HG03571 (cell line): ENCODE results near the gene DPH6.

Experiments used
- ATAC-seq: cut with Tn5 transposase; IDR thresholded peaks from one replicate; pipeline ENCODE4 v1.9.1; 2021; ENCODE audit not compliant: unreplicated experiment

DPH6 gene

GRCh38 chr15:35487417-35487816 is 58.5 kb downstream of the DPH6 start:
- no peak for ATAC-seq

DNA sequence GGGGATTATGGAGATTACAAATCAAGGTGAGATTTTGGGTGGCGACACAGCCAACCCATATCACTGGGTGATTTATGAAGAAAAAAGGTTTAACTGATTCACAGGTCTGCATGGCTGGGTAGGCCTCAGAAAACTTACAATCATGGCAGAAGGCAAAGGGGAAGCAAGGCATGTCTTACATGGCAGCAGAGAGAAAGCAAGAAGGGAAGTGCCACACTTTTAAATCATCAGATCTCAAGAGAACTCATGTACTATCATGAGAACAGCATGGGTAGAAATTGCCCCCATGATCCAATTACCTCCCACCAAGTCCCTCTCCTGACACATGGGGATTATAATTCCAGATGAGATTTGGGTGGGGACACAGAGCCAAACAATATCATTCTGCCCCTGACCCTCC is 59.7 kb downstream of the DPH6 start:
- no peak for ATAC-seq

GRCh38 chr15:35485411-35485810 is 60.6 kb downstream of the DPH6 start:
- no peak for ATAC-seq

DNA sequence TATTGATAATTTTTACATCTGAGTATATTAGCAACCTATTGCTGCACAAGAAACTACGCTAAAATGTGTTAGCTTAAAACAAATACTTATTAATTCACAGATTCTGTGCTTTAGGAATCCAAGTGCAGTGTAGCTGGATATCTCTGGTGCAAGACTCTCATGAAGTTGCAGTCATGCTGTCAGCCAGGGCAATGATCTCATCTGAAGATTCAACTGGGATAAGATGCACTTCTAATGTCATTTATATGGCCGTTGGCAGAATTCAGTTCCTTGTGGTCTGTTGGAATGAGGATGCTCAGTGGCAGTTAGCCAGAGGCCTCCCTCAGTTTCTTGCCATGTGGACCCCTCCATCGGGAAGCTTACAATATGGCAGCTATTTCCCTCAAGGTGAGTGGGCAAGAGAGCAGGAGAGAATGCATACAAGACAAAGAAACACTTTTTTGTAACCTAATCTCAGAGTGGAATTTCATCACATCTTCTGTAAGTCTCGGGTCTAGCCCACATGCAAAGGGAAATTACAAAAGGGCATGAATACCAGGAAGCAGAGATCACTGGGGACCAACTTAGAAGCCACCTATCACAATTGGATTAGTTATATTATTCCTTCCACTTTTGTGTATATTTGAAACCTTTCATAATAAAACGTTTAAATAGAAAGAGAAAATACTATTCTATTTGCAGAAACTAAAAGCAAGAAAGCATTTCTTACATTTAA is 61.6 kb downstream of the DPH6 start:
- no peak for ATAC-seq

DNA sequence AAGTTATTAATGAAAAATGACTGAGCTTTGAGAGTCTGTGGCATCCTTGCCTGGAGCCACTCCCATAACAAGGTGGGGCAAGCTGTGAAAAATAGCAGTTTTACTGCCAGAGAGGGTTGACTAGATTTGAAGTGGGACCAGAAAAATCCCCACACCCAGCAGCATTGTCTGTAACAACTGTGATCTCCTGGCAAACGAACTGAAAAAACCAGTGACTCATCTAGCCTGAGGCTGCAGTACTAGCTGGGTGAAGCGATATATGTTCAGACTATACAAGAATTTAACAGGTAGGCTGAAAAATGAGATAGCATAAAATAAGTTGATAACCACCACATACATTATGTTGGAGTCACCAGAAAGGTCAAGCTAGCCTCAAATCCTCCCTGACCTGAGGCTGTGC is 64.0 kb downstream of the DPH6 start:
- no peak for ATAC-seq

DNA sequence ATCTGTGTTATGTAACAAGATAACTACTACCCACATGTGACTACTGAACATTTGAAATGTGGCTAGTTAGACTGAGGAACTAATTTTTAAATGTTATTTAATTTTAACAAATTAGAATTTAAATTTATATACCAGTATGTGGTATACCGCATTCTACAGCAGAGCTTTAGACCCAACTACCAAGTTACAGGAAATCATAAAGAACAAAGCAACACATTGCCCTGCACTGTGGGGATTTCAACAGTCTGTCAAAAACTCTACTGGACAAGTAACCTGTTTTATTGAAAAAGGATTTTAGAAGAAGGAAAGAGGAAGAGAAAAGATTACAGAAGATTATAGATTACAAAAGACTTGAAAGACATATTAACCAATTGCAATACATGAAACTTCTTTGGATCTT is 64.9 kb downstream of the DPH6 start:
- no peak for ATAC-seq

- ATAC-seq, result no peak
These were observed 66.5 kb downstream of the DPH6 start for GRCh38 chr15:35479423-35479822.

- no peak for ATAC-seq
These were observed 68.4 kb downstream of the DPH6 start for GRCh38 chr15:35477312-35478262.

DNA sequence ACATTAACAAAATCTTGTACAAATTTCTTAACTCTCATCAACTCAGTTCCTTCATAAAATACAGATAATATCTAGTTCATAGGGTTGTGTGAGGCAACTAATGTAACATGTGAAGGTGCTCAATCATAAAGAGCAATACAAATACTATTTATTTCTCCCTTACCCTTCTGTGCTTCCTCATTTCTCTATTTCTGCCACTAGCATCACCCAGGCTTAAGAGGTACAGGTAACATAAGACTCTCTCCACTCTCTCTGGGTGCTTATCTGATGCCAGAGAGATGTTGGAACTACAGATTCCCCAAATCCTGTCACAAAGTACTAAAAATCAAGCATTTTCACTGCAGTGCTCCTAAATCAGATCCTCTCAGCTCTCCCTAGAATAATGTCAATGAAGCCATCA is 74.9 kb downstream of the DPH6 start:
- no peak for ATAC-seq

DNA sequence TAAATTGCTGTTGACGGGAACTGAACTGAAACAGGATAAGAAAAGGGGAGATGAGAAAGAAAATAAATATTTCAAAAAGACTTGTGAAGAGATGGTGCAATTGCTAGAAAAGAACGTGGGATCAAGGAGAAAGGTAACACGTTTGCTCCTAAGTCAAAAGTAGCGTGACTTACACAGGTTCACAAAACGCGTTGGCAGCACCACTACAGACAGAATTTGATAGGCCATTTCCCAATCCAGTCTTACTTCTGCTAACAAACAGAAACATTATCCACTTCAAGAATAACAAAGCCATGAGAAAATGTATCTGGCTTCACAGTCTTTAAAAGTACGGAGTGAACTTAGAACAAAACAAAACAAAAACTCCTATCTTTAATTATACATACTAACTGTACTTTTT is 75.5 kb downstream of the DPH6 start:
- no peak for ATAC-seq

DNA sequence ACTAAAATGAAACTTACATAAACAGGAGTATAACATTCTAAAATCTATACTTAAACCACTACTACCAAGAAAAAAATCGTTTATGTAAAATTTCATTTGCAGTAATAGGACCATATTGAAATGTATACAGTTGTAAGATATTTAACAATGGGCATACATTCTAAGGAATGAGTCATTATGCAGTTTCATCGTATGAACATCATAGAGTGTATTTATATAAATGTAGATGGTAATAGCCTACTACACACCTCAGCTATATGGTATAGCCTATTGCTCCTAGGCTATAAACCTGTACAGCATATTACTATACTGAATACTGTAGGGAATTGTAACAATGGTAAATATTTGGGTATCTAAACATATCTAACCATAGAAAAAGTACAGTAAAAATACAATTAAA is 79.5 kb downstream of the DPH6 start:
- no peak for ATAC-seq

- no peak for ATAC-seq
These were observed 80.2 kb downstream of the DPH6 start for GRCh38 chr15:35465783-35466182.

- ATAC-seq, result no peak
These were observed 85.3 kb downstream of the DPH6 start for GRCh38 chr15:35460616-35461015.

DNA sequence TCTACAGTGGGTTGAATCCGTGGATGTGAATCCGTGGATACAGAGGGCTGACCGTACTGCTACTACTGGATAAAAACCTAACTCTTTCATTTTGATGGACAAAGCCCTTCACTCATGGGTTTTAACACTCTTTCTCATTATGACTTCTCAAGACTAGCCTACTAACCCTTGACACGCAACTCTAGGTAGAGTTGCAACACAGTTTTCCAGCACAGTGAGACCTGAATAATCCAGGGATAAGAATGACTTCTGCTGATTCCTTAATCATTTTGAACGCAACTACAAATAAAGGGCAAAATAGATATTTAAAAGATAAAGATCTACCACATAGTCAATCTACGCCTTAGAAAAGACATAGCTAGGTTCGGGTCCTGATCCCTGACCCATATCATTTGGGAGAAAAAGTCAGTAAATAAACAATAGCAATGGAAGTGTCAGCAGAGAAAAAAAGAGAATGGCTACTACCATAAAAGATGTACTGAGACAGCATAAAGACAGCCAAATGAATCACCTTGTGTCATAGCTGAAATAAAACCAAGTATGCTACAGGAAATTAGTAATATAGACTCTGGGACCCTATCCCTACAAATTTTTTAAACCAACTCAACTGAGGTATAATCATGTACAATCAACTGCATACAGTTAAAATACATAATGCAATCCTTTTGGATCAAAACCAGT is 87.6 kb downstream of the DPH6 start:
- ATAC-seq, result no peak

- no peak for ATAC-seq
These were observed 90.8 kb downstream of the DPH6 start for GRCh38 chr15:35455201-35455600.

- no peak for ATAC-seq
These were observed 95.5 kb downstream of the DPH6 start for GRCh38 chr15:35450492-35450891.

DNA sequence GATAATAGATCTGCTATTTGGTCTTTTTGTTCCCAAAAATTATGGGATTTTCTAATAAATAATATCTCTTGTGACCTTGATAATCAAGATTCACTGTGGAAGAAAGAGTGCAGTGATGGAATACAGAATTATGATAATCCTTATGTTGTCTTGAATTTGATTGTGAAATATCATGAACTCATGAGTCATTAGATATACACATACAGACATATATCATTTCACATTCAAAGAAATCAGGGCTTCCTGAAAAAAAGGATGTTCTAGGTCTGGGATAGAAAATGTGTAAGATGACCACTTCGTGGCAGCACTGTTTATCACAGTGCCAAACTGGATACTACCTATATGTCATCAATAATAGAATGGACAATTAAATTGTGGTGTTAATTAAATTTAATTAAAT is 97.7 kb downstream of the DPH6 start:
- no peak for ATAC-seq

DNA sequence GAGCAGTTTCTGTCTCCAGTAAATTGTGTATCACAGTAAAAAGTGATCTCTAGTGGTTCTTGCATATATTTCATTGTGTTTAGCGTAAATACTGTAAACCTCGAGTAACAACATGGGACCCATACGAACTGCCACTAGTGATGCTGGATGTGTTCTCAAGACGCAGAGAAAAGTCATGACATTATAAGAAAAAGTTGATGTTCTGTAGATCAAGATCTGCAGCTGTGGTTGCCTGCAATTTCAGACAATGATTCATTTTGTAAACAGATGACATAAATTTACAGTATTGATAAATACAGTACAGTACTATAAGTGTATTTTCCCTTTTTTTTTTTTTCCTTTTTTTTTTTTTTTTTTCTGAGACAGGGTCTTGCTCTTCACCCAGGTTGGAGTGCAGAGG is 100.1 kb downstream of the DPH6 start:
- ATAC-seq, result no peak

- no peak for ATAC-seq
These were observed 101.3 kb downstream of the DPH6 start for GRCh38 chr15:35444557-35445204.

DNA sequence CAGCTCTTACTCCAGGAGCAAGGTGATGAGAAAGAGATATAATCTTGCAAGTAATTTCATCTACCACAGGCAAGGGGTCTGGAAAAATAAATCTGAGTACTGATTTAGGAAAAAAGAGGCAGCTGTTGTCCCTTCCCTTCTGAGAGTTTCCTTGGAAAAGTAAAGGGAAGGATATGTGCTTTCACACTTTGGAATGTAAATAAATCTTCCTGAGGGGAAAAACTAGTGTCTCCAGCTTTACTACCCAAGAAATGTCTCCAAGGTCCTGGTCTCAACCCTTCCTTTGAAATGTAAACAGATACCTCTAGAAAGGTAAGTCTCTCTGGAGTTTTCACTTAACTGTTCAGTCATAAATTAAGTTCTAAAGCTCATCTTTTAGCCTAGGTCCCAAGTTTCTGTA is 102.6 kb downstream of the DPH6 start:
- ATAC-seq, result no peak

DNA sequence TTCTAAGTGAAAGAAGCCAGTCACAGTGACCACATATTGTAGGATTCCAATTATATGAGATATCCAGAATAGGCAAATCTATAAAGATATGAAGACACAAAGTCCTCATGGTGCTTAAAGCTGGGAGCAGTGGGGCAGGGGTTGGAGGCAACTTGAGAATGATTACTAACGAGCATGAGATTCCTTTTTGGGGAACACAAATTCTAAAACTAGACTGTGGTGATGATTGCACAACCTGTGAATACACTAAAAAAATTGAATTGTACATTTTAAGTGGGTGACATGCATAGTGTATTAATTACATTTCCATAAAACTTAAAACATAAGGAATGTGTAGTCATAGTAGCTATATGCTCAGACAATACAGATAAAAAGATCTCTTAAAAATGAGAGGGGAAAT is 103.2 kb downstream of the DPH6 start:
- no peak for ATAC-seq
